ENCODE data around the gene RNF130. TPM values are rescaled to one million over a fixed set of nuclear protein-coding genes. Genes with fewer than 3 reads are reported as not detected.
"Not testable (repeated sequence)": the region's sequence is repeated elsewhere in the genome, so short reads cannot be mapped to it uniquely, and the experiment has no call there.

Gene RNF130
- total and polyA plus RNA-seq, 9 donors, result 54.7 to 120 (median 67.1) TPM

- TF ChIP-seq CTCF (IDR thresholded peaks at IDR 0.05) (no peak), POLR2A (IDR thresholded peaks at IDR 0.05) (no peak), EP300 (IDR thresholded peaks at IDR 0.05) (no peak)
- intact Hi-C loops (cut with DNase I), result no loop called here
- Histone ChIP-seq H3K4me1 (ENCODE audit: insufficient read depth) (no peaks in the 10 kb centered on the region), H3K27ac (no peak overlapping the region), H3K36me3 (no peaks in the 10 kb centered on the region), H3K27me3 (no peaks in the 10 kb centered on the region), H3K4me3 (no peak overlapping the region), H3K9me3 (peaks cover 0 to 7% of the 10 kb centered on the region in 2 donors)
- 90 to 98% (median 93%) methylated on average over 1 of the region's 1 CpG for WGBS, 3 donors
- no peak for DNase-seq
Observed at GRCh38 chr5:179998485-179998884, 73.1 kb downstream of the RNF130 start.

- no peak for DNase-seq
- 89 to 95% (median 91%) methylated on average over 3 of the region's 3 CpGs for WGBS, 3 donors
Observed at GRCh38 chr5:179994583-179995323, 76.8 kb downstream of the RNF130 start.

DNA sequence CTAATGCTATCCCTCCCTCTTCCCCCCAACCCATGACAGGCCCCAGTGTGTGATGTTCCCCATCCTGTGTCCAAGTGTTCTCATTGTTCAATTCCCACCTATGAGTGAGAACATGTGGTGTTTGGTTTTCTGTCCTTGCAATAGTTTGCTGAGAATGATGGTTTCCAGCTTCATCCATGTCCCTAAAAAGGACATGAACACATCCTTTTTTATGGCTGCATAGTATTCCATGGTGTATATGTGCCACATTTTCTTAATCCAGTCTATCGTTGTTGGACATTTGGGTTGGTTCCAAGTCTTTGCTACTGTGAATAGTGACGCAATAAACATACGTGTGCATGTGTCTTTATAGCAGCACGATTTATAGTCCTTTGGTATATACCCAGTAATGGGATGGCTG lies 78.7 kb downstream of the RNF130 start:
- H3K27ac ChIP-seq; H3K4me3 ChIP-seq; H3K27me3 ChIP-seq; H3K36me3 ChIP-seq; H3K4me1 ChIP-seq (ENCODE audit: insufficient read depth); H3K9me3 ChIP-seq; intact Hi-C loops (cut with DNase I); DNase-seq: not testable (repeated sequence)
- 94 to 97% (median 95%) methylated on average over 4 of the region's 4 CpGs for WGBS, 3 donors

More at GRCh38 chr5:179994583-179995323, 76.8 kb downstream of the RNF130 start:
- no peaks in the 10 kb centered on the region for H3K27me3 ChIP-seq
- no peak overlapping the region for H3K4me3 ChIP-seq
- H3K36me3 ChIP-seq, result no peaks in the 10 kb centered on the region
- H3K27ac ChIP-seq, result no peak overlapping the region
- H3K9me3 ChIP-seq, result peaks cover 0 to 7% of the 10 kb centered on the region in 2 donors
- TF ChIP-seq EP300 (IDR thresholded peaks at IDR 0.05) (no peak), CTCF (IDR thresholded peaks at IDR 0.05) (no peak), POLR2A (IDR thresholded peaks at IDR 0.05) (no peak)
- no peaks in the 10 kb centered on the region for H3K4me1 ChIP-seq (ENCODE audit: insufficient read depth)
- intact Hi-C loops (cut with DNase I), result no loop called here

- TF ChIP-seq CTCF (IDR thresholded peaks at IDR 0.05) (no peak), POLR2A (IDR thresholded peaks at IDR 0.05) (no peak), EP300 (IDR thresholded peaks at IDR 0.05) (no peak)
- Histone ChIP-seq H3K4me3 (no peak overlapping the region), H3K9me3 (peaks cover 0 to 7% of the 10 kb centered on the region in 2 donors), H3K36me3 (no peaks in the 10 kb centered on the region), H3K27ac (no peak overlapping the region), H3K27me3 (no peaks in the 10 kb centered on the region), H3K4me1 (ENCODE audit: insufficient read depth) (no peaks in the 10 kb centered on the region)
- WGBS, 3 donors, result 90 to 99% (median 98%) methylated on average over 1 of the region's 1 CpG
- DNase-seq, result no peak
- intact Hi-C loops (cut with DNase I), result no loop called here
Observed at GRCh38 chr5:179991106-179991505, 80.5 kb downstream of the RNF130 start.

- H3K4me3 ChIP-seq; H3K4me1 ChIP-seq (ENCODE audit: insufficient read depth); H3K9me3 ChIP-seq; H3K27ac ChIP-seq; H3K27me3 ChIP-seq; DNase-seq; H3K36me3 ChIP-seq; intact Hi-C loops (cut with DNase I): not testable (repeated sequence)
- WGBS, 3 donors, result 95 to 98% (median 96%) methylated on average over 8 of the region's 8 CpGs
Observed at GRCh38 chr5:179990525-179990924, 81.0 kb downstream of the RNF130 start.
